UCSD-AML1 (cell line): Measurements from ENCODE around the gene ADIPOQ.
"Not testable (repeated sequence)": the region's sequence is repeated elsewhere in the genome, so short reads cannot be mapped to it uniquely, and the experiment has no call there.

Source experiments
- DNase-seq: peaks from one replicate; lab custom pipeline; 2025; ENCODE audit not compliant: unreplicated experiment; lab: John Stamatoyannopoulos, UW

Gene ADIPOQ

DNA sequence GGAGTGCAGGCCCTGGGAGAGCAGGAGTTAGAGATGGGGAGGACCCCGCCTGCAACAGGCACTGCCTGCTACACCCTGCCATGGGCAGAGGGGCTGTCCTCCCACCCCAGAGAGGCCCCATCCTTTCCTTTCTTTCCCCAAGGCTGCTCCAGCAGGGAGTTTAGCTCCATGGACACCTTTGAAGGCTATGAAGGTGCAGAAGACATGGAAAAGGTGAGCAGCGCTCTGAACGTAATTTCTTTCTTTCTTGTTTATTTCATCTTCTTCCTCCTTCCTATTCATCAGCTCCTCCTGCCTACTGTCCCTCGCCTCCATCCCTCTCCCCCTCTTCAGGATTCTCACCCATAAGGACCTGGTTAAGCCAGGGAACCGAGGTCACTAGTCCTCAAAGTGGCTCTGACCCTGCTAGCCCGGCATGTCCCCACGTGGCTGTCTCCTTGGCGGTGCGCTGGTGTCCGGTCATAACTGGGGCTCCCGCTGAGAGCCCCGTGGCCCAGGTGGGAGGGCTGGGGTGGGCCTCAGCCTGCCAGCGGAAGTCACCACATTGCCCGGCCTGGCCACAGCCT is 16.0 kb upstream of the ADIPOQ start:
- DNase-seq: no peak

DNA sequence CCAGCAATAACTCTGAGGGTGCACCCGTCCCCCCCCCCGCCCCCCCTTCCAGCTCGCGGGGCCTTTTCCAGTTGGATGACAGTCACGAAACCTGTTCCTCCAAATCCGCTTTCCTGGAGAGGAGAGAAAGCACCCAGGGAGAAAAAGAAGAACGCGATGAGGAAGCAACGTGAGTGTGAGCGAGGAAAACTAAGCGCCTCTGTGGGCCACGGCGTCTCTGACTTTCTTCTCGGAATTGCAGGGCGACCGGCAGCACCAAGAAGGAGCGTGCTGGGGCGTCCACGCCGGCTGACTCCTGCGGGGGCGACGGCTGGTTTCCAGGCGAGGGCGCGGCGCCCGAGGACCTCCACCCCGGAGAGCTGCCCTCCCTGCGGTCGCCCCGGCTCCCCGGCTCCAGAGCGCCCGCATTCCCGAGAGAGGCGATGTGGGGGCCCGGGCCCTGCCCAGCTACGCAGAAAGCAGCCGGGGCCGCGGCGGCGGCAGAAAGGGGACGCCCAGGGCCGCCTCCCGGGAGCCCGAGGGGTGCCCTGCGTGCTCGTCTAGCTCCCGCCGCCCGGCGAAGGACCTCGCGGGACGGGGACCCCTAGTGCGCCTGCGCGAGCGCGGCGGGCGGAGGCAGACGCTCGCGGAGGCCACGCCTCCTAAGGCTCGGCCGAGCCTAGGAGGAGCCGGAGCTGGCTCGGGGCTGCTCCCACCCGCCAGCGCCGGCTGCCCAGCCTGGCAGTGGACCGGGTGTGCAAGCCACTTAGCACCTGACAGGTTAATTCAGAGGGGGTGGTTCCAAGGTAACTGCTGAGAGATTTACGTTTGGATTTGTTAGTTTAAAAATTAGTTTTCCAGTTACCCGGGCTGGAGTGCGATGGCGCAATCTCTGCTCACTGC is 15.3 kb upstream of the ADIPOQ start:
- DNase-seq: peak; percentile 89

DNA sequence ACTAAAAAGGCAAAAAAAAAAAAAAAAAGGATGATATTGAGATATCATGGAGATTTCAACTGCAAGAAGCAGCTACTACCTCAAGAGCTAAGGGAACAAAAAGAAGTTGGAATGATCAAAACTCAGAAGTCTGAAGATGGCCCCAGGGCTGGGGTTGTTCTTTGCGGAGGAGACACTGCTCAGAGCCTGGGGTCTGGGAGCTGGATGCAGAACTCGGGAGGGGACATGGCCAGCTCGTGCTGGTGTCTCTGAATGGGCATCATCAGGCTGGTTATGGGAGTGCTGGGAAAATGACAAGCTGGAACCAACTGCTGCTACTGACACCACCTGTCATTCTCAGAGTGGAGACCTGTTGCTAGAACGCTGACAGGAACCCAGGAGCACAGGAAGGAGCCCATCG is 14.2 kb upstream of the ADIPOQ start:
- no peak for DNase-seq

DNA sequence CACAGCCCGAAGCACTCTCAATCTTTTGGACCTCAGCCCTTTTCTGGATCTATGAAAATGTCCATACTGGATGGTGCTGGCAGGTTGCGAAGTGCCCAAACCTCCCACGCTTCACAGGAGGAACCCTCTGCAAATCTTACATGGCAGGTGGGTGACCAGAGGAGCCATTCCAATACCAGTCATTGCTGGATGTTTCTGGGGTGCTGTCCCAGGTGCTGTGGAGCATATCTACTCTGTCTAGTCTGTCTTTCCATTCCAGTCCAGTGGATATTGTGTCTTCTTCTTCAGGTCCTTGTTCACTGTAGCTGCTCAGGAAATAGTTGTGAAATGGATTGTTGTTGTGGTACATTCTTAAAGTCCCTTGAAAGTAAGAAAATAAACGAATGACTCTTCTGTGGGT is 10.7 kb upstream of the ADIPOQ start:
- DNase-seq: no peak

DNA sequence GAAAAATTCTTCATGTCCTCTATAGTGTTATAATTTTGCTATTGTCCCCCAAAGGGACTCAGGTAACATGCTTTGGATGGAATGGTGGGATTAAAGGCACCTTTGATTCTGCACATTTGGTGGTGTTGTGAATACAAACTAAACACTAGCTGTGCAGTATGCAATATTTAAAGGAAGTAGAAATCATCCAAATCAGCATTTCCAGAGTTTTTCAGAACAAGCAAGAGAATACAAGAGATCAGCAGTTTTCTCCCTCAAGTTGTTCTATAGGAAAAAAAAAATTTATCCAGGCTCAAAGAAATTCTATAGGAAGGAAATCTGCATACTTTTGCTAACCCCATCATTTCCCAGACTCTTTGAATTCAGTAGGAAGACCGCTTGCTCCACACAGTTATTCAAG is 10.2 kb upstream of the ADIPOQ start:
- no peak for DNase-seq

DNA sequence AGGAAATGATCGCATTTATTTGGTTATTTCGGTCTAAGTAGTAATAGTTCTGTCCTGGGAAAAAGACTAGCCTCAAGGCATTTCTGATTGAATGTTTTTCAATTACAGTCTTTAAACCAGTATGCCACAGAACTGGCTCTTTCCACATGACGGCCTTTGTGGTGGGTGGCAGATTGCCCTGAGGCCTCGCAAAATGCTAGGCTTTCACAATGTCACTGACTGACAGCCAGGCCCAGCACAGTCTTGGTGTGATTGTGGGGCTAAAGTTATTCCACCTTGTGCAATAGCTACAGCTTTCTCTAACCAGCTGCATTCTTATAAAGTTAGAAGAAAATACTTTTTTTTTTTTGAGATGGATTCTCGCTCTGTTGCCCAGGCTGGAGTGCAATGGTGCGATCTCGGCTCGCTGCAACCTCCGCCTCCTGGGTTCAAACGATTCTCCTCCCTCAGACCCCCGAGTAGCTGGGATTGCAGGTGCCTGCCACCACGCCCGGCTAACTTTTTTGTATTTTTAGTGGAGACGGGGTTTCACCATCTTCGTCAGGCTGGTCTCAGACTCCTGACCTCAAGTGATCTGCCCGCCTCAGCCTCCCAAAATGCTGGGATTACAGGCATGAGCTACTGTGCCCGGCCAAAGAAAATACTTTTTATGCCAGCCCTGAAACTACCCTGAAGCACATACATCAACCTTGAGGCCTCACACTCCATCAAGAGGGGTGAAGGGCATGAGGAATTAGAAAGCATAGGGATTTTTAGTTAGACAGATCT is 2.5 kb upstream of the ADIPOQ start:
- no peak for DNase-seq

DNA sequence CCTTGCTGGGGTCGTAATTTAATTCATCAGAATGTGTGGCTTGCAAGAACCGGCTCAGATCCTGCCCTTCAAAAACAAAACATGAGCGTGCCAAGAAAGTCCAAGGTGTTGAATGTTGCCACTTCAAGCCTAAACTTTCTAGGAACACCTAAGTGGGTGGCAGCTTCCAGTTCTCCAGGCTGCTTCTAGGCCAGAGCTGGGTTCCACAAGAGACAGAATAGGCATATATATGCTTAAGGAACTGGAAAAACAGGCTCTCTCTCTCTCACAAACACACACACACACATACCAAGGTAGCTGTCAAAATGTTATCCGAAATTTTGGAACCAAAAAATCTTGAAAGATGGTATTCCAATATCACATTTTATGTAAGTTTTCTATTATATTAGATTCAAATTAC is 890 bp upstream of the ADIPOQ start:
- no peak for DNase-seq

DNA sequence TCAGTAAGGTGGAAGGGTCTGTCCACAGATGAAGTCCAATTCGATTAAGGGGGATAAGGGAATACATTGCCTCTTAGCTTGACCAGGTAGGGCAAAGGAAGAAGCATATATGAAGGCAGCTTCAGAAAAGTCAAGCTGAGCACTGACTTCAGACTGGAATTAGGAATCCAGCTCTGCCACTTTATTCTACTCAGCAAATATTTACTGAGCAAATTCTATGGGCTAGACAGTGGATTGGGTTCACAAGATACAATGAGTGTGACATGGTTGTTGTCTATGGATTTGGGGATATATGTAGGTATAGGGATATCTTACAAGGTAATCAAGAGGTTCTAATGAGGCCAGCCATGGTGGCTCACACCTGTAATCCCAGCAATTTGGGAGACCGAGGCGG is 526 bp downstream of the ADIPOQ start:
- no peak for DNase-seq

DNA sequence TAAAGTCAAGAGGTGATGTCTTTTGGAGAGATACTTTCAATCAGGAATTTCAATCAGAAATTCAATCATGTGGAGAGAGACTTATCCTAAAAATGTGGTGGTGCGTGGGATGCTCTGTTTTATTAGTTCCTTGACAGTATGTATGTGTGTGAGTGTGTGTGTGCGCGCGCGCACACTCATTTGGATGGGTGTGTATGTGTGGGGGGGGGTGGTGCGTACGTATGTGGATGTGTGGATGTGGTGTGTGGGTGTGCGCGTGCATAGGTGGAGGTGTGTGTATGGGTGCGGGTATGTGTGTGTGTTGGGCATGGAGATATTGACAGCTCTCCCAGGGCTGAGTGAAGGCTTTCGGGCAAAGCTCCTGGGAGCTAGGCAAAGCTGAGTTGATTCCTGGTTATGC is 2.4 kb downstream of the ADIPOQ start:
- DNase-seq: no peak

DNA sequence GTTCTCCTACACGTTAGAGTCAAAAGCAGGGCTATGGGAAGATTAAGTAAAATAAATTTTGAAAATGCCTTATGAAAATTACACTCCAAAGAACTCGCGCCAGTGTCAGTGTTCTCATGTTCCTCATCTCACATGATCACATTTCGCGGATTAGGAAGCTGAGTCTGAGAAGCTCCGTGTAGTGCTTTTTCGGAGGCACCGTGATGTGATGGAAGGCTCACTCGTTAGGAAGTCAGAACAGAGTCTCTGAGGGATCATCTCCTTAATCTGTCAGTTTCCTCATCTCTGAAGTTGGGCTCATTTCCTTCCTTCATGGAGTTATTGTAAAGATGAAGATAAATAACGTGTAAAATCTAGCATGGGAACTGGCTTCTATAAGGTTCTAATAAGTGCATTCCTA is 3.2 kb downstream of the ADIPOQ start:
- no peak for DNase-seq

DNA sequence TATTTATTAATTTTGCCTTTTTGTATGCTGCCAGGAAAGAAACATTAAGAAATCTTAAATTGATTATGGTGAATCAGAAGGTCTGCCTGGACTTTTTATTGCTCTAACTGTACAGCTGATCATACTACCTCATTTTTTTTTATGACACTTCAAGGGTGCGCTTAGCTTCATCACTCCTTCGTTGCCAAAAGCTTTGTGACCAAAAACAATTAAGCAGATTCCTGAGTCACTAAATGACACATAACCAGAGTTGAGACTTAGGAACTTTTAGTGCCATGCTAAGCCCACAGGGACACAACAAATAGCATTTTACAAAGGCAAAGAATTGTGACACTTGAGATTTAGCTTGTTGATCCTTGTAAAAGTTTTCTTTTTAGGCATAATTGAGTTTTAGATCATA is 4.9 kb downstream of the ADIPOQ start:
- DNase-seq: no peak

DNA sequence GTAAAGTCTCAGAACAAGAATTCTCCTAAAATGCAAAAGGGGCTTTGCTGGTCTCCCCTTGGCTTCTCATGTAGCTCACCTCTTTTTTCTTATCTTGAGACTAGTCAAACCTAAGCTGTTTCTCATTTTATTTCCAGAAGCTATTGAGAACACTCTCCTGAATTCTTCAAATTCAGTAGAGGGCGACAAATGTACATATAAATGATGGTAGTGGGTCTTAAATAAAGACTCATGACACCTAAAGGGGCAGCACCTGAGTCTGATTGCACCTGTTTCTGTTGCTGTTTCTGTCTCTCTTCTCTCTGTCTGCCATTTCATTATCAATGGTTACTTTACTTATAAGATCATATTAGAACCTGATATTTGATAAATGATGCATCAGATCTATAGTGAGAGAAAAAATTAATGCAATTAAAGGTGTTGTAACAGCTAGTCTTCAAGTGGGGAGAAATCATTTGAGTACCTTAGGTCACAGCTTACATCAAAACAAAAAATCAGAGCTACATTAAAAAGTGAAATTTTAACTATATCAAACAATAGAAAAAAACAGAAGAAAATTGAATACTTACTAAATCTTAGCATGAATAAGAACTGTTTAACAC is 7.0 kb downstream of the ADIPOQ start:
- no peak for DNase-seq

DNA sequence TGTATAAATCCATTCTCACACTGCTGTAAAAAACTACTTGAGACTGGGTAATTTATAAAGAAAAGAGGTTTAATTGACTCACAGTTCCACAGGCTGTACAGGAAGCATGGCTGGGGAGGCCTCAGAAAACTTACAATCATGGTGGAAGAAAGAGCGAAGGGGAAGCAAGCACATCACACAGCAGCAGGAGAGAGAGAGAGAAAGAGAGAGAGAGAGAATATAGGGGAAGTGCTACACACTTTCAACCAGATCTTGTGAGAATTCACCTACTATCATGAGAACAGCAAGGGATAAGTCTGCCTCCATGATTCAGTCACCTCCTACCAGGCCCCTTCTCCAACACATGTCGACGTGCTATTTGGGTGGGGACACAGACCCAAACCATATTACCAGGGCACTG is 9.3 kb downstream of the ADIPOQ start:
- DNase-seq: not testable (repeated sequence)

DNA sequence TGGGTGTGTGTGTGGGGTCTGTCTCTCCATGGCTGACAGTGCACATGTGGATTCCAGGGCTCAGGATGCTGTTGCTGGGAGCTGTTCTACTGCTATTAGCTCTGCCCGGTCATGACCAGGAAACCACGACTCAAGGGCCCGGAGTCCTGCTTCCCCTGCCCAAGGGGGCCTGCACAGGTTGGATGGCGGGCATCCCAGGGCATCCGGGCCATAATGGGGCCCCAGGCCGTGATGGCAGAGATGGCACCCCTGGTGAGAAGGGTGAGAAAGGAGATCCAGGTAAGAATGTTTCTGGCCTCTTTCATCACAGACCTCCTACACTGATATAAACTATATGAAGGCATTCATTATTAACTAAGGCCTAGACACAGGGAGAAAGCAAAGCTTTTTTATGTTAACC is 10.5 kb downstream of the ADIPOQ start:
- peak; percentile 32 for DNase-seq

DNA sequence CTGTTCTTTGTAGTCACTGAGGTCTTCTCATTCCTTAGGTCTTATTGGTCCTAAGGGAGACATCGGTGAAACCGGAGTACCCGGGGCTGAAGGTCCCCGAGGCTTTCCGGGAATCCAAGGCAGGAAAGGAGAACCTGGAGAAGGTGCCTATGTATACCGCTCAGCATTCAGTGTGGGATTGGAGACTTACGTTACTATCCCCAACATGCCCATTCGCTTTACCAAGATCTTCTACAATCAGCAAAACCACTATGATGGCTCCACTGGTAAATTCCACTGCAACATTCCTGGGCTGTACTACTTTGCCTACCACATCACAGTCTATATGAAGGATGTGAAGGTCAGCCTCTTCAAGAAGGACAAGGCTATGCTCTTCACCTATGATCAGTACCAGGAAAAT is 11.6 kb downstream of the ADIPOQ start:
- DNase-seq: no peak

DNA sequence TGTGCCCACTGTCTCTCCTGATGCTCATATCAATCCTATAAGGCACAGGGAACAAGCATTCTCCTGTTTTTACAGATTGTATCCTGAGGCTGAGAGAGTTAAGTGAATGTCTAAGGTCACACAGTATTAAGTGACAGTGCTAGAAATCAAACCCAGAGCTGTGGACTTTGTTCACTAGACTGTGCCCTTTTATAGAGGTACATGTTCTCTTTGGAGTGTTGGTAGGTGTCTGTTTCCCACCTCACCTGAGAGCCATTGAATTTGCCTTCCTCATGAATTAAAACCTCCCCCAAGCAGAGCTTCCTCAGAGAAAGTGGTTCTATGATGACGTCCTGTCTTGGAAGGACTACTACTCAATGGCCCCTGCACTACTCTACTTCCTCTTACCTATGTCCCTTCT is 12.4 kb downstream of the ADIPOQ start:
- DNase-seq: no peak

DNA sequence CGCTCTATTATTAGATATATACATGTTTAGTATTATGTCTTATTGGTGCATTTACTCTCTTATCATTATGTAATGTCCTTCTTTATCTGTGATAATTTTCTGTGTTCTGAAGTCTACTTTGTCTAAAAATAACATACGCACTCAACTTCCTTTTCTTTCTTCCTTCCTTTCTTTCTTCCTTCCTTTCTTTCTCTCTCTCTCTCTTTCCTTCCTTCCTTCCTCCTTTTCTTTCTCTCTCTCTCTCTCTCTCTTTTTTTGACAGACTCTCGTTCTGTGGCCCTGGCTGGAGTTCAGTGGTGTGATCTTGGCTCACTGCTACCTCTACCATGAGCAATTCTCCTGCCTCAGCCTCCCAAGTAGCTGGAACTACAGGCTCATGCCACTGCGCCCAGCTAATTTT is 15.2 kb downstream of the ADIPOQ start:
- DNase-seq: no peak

DNA sequence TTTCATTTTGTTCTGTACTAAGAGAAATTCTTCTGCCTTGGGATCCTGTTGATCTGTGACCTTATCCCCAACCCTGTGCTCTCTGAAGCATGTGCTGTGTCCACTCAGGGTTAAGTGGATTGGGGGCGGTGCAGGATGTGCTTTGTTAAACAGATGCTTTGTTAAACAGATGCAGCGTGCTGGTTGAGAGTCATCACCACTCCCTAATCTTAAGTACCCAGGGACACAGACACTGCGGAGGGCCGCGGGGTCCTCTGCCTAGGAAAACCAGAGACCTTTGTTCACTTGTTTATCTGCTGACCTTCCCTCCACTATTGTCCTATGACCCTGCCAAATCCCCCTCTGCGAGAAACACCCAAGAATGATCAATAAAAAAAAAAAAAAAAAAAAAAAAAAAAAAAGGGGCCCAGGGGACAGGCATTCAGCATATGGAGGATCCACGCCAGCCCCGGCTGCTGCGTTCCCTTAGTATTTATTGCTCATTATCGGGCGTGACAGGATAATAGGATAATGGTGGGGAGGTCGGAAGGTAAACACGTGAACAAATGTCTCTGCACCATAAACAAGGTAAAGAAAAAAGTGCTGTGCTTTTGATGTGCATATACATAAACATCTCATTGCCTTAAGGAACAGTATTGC is 22.8 kb downstream of the ADIPOQ start:
- not testable (repeated sequence) for DNase-seq

DNA sequence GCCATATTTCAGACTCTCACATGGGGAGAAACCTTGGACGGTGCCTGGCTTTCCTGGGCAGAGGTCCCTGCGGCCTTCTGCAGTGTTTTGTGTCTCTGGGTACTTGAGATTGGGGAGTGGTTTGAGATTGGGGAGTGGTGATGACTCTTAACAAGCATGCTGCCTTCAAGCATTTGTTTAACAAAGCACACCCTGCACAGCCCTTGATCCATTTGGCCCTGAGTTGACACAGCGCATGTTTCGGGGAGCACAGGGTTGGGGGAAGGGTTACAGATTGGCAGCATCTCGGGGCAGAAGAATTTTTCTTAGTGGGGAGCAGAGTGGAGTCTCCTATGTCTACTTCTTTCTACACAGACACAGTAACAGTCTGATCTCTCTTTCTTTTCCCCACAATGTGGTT is 23.6 kb downstream of the ADIPOQ start:
- DNase-seq: not testable (repeated sequence)

DNA sequence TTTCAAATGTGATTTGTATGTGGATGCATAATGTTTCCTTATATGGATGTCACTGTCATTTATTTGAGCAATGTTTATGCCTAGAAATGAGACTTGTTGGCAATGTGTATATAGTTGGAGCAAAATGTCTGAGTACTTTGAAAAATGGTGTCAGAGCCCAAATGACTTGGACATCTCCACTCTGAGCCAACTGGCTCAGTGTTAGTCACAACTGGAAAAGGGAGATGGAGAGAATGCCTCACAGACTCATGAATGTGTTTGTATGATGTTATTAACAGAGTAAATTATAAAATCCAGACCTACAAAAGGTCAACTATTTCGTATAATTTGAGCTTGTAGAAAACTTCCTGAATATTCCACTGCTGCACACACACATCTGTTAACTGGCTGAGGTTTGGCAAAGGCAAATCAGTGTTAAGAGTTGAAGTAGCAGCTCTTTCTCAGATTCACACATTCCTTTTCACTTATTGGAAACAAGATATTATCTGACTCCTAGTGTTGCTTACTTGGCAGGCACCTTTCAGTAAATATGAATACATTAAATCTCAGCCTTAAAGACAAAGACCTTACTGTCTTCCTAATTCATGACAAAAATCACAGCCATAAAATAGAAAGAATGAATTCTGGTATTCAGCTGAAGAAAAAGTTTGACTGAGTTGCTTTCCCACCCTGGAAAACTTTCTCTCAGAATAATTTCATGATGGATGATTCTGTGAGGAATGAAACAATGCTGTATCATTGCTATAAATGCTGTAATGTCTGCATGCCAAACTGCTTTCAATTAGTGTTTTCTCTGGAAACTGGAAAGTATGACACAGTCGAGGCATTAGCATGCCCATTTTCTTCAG is 27.0 kb downstream of the ADIPOQ start:
- DNase-seq: no peak
